HEK293T (cell line): Measurements from ENCODE around the gene MPP7.

Source experiments
- ARNT ChIP-seq: fragments of 450-650 bp; IDR thresholded peaks from 2 replicates; pipeline ENCODE4 v1.6.1; 2017; ENCODE audit warnings: mild to moderate bottlenecking
- ELF4 ChIP-seq: fragments of 450-650 bp; IDR thresholded peaks from 2 replicates; pipeline ENCODE4 v1.6.1; 2017; ENCODE audit warnings: antibody characterized with exemption
- FOXK2 ChIP-seq: fragments of 450-650 bp; IDR thresholded peaks from 2 replicates; pipeline ENCODE4 v1.6.1; 2016; ENCODE audit warnings: mild to moderate bottlenecking
- FOXM1 ChIP-seq: fragments of 450-650 bp; IDR thresholded peaks from 2 replicates; pipeline ENCODE4 v1.6.1; 2017; ENCODE audit warnings: mild to moderate bottlenecking, borderline replicate concordance
- HDGF ChIP-seq: fragments of 450-650 bp; IDR thresholded peaks from 2 replicates; pipeline ENCODE4 v1.6.1; 2017; ENCODE audit warnings: antibody characterized with exemption, borderline replicate concordance
- SP1 ChIP-seq: fragments of 450-650 bp; IDR thresholded peaks from 2 replicates; pipeline ENCODE4 v1.6.1; 2017
- SUZ12 ChIP-seq: fragments of 450-650 bp; IDR thresholded peaks from 2 replicates; pipeline ENCODE4 v1.6.1; 2016; ENCODE audit warnings: mild to moderate bottlenecking
- TARDBP ChIP-seq: fragments of 450-650 bp; IDR thresholded peaks from 2 replicates; pipeline ENCODE4 v1.6.1; 2016

GRCh38 chr10:28295336-28295735 is 7.5 kb downstream of the MPP7 start:
- TF ChIP-seq SUZ12 (no peak), HDGF (no peak), SP1 (no peak), FOXK2 (no peak), TARDBP (no peak), FOXM1 (no peak), ELF4 (no peak), ARNT (no peak)
